B cell (primary cell): ENCODE data around the gene SETD1A.

Source experiments
- CTCF ChIP-seq: fragments of 200-600 bp; IDR thresholded peaks from one replicate; pipeline ENCODE4 v1.8.0; 2022; ENCODE audit warnings: antibody characterized with exemption, mild to moderate bottlenecking
- EZH2 ChIP-seq: IDR thresholded peaks from 2 replicates; pipeline ENCODE4 v1.6.1; 2012; ENCODE audit warnings: borderline replicate concordance, low read depth, mild to moderate bottlenecking, moderate library complexity, low read length; ENCODE audit not compliant: insufficient read depth, poor library complexity, severe bottlenecking

GRCh38 chr16:30948667-30949649 lies 8.6 kb upstream of the SETD1A start, which contains the start of gene ORAI3:
- TF ChIP-seq CTCF (no peak), EZH2 (no peak)
